PC-3 (cell line): ENCODE results near the gene SLC41A3. TPM values are rescaled to one million over a fixed set of nuclear protein-coding genes. Genes with fewer than 3 reads are reported as not detected.

ENCODE experiments used
- ATAC-seq: fragments of 200-7000 bp; cut with Tn5 transposase; 2 replicates; pipeline ENCODE4 v1.9.1; 2020; ENCODE audit warnings: mild to moderate bottlenecking, moderate library complexity
- BruUV-seq: library from RNA; stranded (reverse); fragments of 400-500 nt; replicated peaks from 2 replicates; lab custom pipeline; 2021; lab: Mats Ljungman, UMichigan
- CTCF ChIA-PET: fragments of 300-600 bp; sonication (Branson Sonifier 250); formaldehyde crosslinking; loops from one replicate; lab custom pipeline; 2022; ENCODE audit warnings: antibody characterized with exemption; lab: Charles Lee
- POLR2A ChIA-PET: fragments of 300-600 bp; sonication (Branson Sonifier 250); formaldehyde crosslinking; loops from one replicate; lab custom pipeline; 2022; ENCODE audit warnings: antibody characterized with exemption; ENCODE audit not compliant: unreplicated experiment; lab: Charles Lee
- DNase-seq: peaks from one replicate; pipeline ENCODE4 v3.0.0-alpha.2; 2015
- H2AFZ ChIP-seq: fragments of 300-600 bp; sonication (generic); 2 replicates; pipeline ENCODE4 v1.6.0; 2016; ENCODE audit warnings: antibody characterized with exemption, low read length
- H3F3A ChIP-seq: fragments of 300-600 bp; sonication (generic); one replicate; pipeline ENCODE4 v1.6.0; 2017; ENCODE audit warnings: antibody characterized with exemption, low read length, control low read depth, mild to moderate bottlenecking; ENCODE audit not compliant: unreplicated experiment
- H3K27ac ChIP-seq: fragments of 300-600 bp; sonication (generic); 2 replicates; pipeline ENCODE4 v1.5.1; 2016; ENCODE audit warnings: mild to moderate bottlenecking, low read length
- H3K27me3 ChIP-seq: fragments of 300-600 bp; sonication (generic); 2 replicates; pipeline ENCODE4 v1.6.1; 2016; ENCODE audit warnings: low read length, mixed read lengths
- H3K36me3 ChIP-seq: fragments of 300-600 bp; sonication (generic); 2 replicates; pipeline ENCODE4 v1.6.1; 2016; ENCODE audit warnings: low read depth, mixed run types, low read length, mixed read lengths
- H3K4me1 ChIP-seq: fragments of 300-600 bp; sonication (generic); 2 replicates; pipeline ENCODE4 v1.5.1; 2016; ENCODE audit warnings: low read length; ENCODE audit not compliant: insufficient read depth
- H3K4me2 ChIP-seq: fragments of 300-600 bp; sonication (generic); 2 replicates; pipeline ENCODE4 v1.6.0; 2016; ENCODE audit warnings: low read length
- H3K4me3 ChIP-seq: fragments of 300-600 bp; sonication (generic); 2 replicates; pipeline ENCODE4 v1.5.1; 2016; ENCODE audit warnings: mild to moderate bottlenecking, low read length, mixed read lengths
- H3K79me2 ChIP-seq: fragments of 300-600 bp; sonication (generic); 2 replicates; pipeline ENCODE4 v1.6.1; 2017; ENCODE audit warnings: low read length, mixed read lengths
- H3K9ac ChIP-seq: fragments of 300-600 bp; sonication (generic); 2 replicates; pipeline ENCODE4 v1.6.0; 2016; ENCODE audit warnings: mild to moderate bottlenecking, low read length
- H3K9me2 ChIP-seq: fragments of 300-600 bp; sonication (generic); replicated peaks from 2 replicates; pipeline ENCODE4 v1.6.1; 2016; ENCODE audit warnings: mixed run types, low read length, mixed read lengths
- H3K9me3 ChIP-seq: fragments of 300-600 bp; sonication (generic); 2 replicates; pipeline ENCODE4 v1.6.1; 2016; ENCODE audit warnings: low read length, mixed read lengths
- H4K20me1 ChIP-seq: fragments of 300-600 bp; sonication (generic); 2 replicates; pipeline ENCODE4 v1.6.1; 2016; ENCODE audit warnings: low read length, mixed read lengths
- CTCF ChIP-seq: fragments of 300-600 bp; sonication (generic); conservative IDR thresholded peaks from 2 replicates; pipeline ENCODE4 v1.5.1; 2017; ENCODE audit warnings: antibody characterized with exemption, low read depth, mild to moderate bottlenecking, low read length
- EZH2 ChIP-seq: fragments of 300-600 bp; sonication (generic); IDR thresholded peaks from one replicate; pipeline ENCODE4 v1.6.1; 2017; ENCODE audit warnings: antibody characterized with exemption, mild to moderate bottlenecking, low read length; ENCODE audit not compliant: unreplicated experiment
- EZH2phosphoT487 ChIP-seq: fragments of 300-600 bp; sonication (generic); IDR thresholded peaks from 2 replicates; pipeline ENCODE4 v1.6.1; 2018; ENCODE audit warnings: mild to moderate bottlenecking, antibody characterized with exemption, low read length, borderline replicate concordance
- intact Hi-C: fragments of 100-400 bp; cut with micrococcal nuclease; formaldehyde crosslinking; loops from 2 replicates; pipeline ENCODE4 v1.9.0; 2023
- total RNA-seq: library from RNA; depleted of rRNA; stranded (reverse); fragments of >200 nt; gene quantifications from 2 replicates; pipeline ENCODE4 v1.2.3, GENCODE V29; 2014

The SLC41A3 gene
- total RNA-seq, 1 experiment from 2014 or later, result 29.8 TPM

- H3K27me3 ChIP-seq, result no peaks in the 10 kb centered on the region
- H2AFZ ChIP-seq, result no peak overlapping the region
- ChIA-PET CTCF (no interaction called here), POLR2A (no interaction called here)
- H3K79me2 ChIP-seq, result no peaks in the 10 kb centered on the region
- H3K9me2 ChIP-seq, result no peaks in the 10 kb centered on the region
- 0 out of 2 replicates have a peak, but pooled peaks cover 4% of the 10 kb centered on the region for H3K9me3 ChIP-seq
- no peak for DNase-seq
- no peak overlapping the region for H3K9ac ChIP-seq
- H3F3A ChIP-seq, result no peaks in the 10 kb centered on the region
- no peak overlapping the region for H3K4me3 ChIP-seq
- H3K4me2 ChIP-seq, result no peak overlapping the region
- H4K20me1 ChIP-seq, result no peaks in the 10 kb centered on the region
- TF ChIP-seq EZH2phosphoT487, result no peak
- no peak for TF ChIP-seq EZH2
- TF ChIP-seq CTCF, result no peak
- intact Hi-C loops, result no loop called here
- no peak for ATAC-seq
- no peak overlapping the region for H3K27ac ChIP-seq
- no peaks in the 10 kb centered on the region; the same call in 1 of the 2 replicates for H3K4me1 ChIP-seq
- no peaks in the 10 kb centered on the region; the same call in 1 of the 2 replicates for H3K36me3 ChIP-seq
- BruUV-seq, result no TSS peak
Observed at GRCh38 chr3:126087552-126088175, 3.7 kb upstream of the SLC41A3 start.

- H4K20me1 ChIP-seq, result no peaks in the 10 kb centered on the region
- TF ChIP-seq EZH2phosphoT487, result no peak
- no peak for TF ChIP-seq CTCF
- TF ChIP-seq EZH2, result no peak
- intact Hi-C loops, result no loop called here
- no peak overlapping the region for H3K4me2 ChIP-seq
- no peaks in the 10 kb centered on the region for H3F3A ChIP-seq
- H3K36me3 ChIP-seq, result no peaks in the 10 kb centered on the region; the same call in 1 of the 2 replicates
- H3K9ac ChIP-seq, result no peak overlapping the region
- peaks cover 11% of the 10 kb centered on the region for H3K4me1 ChIP-seq
- no peak overlapping the region for H3K27ac ChIP-seq
- ATAC-seq (no peak), DNase-seq (no peak)
- BruUV-seq, result no TSS peak
- H3K79me2 ChIP-seq, result no peaks in the 10 kb centered on the region
- POLR2A ChIA-PET, result no interaction called here
- H2AFZ ChIP-seq, result no peak overlapping the region
- no peak overlapping the region for H3K4me3 ChIP-seq
- H3K27me3 ChIP-seq, result no peaks in the 10 kb centered on the region
- 0 out of 2 replicates have a peak, but pooled peaks cover 4% of the 10 kb centered on the region for H3K9me3 ChIP-seq
- H3K9me2 ChIP-seq, result no peaks in the 10 kb centered on the region
- CTCF ChIA-PET, result no interaction called here
Observed at GRCh38 chr3:126085841-126086240, 1.9 kb upstream of the SLC41A3 start.

- no TSS peak for BruUV-seq
- Histone ChIP-seq H3K4me2 (no peak overlapping the region), H3K79me2 (no peaks in the 10 kb centered on the region), H3K27me3 (no peaks in the 10 kb centered on the region), H2AFZ (no peak overlapping the region), H3K9me3 (0 out of 2 replicates have a peak, but pooled peaks cover 4% of the 10 kb centered on the region), H3K4me1 (peaks cover 11% of the 10 kb centered on the region), H3K36me3 (no peaks in the 10 kb centered on the region; the same call in 1 of the 2 replicates), H3K4me3 (no peak overlapping the region), H3K27ac (no peak overlapping the region), H4K20me1 (no peaks in the 10 kb centered on the region), H3K9ac (no peak overlapping the region), H3F3A (no peaks in the 10 kb centered on the region), H3K9me2 (no peaks in the 10 kb centered on the region)
- ChIA-PET POLR2A (no interaction called here), CTCF (no interaction called here)
- intact Hi-C loops, result no loop called here
- DNase-seq, result no peak
- no peak for TF ChIP-seq CTCF
- no peak for TF ChIP-seq EZH2
- TF ChIP-seq EZH2phosphoT487, result no peak
- no peak for ATAC-seq
Observed at GRCh38 chr3:126085276-126085675, 1.4 kb upstream of the SLC41A3 start.
